Measurements from ENCODE around the gene CDK15.
"Not testable (repeated sequence)": the region's sequence is repeated elsewhere in the genome, so short reads cannot be mapped to it uniquely, and the experiment has no call there.

Gene CDK15

GRCh38 chr2:201789395-201789794, 16.9 kb upstream of the CDK15 start:
- Histone ChIP-seq H3K36me3 (ENCODE audit: control insufficient read depth in 2 of 2, insufficient read depth in 2 of 2, low read length in 2 of 2) (no peaks in the 10 kb centered on the region), H3K9me3 (ENCODE audit: control insufficient read depth in 2 of 2, low read length in 2 of 2) (no peaks in the 10 kb centered on the region), H3K9ac (ENCODE audit: low read length in 2 of 2) (no peak overlapping the region), H3K4me1 (ENCODE audit: control insufficient read depth, insufficient read depth, low read length) (no peaks in the 10 kb centered on the region), H3K27ac (ENCODE audit: low read length) (no peak overlapping the region), H3K4me3 (ENCODE audit: low read length in 2 of 2) (no peak overlapping the region), H3K27me3 (ENCODE audit: control insufficient read depth in 1 of 2, insufficient read depth in 2 of 2, low read length in 2 of 2) (no peaks in the 10 kb centered on the region)

GRCh38 chr2:201790291-201790690, 16.0 kb upstream of the CDK15 start:
- no peaks in the 10 kb centered on the region for H3K4me1 ChIP-seq (ENCODE audit: control insufficient read depth, insufficient read depth, low read length)

GRCh38 chr2:201790989-201791388, 15.3 kb upstream of the CDK15 start:
- Histone ChIP-seq H3K4me3 (ENCODE audit: low read length in 2 of 2) (no peak overlapping the region), H3K9me3 (ENCODE audit: control insufficient read depth in 2 of 2, low read length in 2 of 2) (no peaks in the 10 kb centered on the region), H3K9ac (ENCODE audit: low read length in 2 of 2) (no peak overlapping the region), H3K27me3 (ENCODE audit: control insufficient read depth in 1 of 2, insufficient read depth in 2 of 2, low read length in 2 of 2) (no peaks in the 10 kb centered on the region), H3K27ac (ENCODE audit: low read length) (no peak overlapping the region), H3K4me1 (ENCODE audit: control insufficient read depth, insufficient read depth, low read length) (no peaks in the 10 kb centered on the region), H3K36me3 (ENCODE audit: control insufficient read depth in 2 of 2, insufficient read depth in 2 of 2, low read length in 2 of 2) (no peaks in the 10 kb centered on the region)

More at GRCh38 chr2:201790291-201790690, 16.0 kb upstream of the CDK15 start:
- no peak overlapping the region for H3K4me3 ChIP-seq (ENCODE audit: low read length in 2 of 2)
- no peaks in the 10 kb centered on the region for H3K36me3 ChIP-seq (ENCODE audit: control insufficient read depth in 2 of 2, insufficient read depth in 2 of 2, low read length in 2 of 2)
- H3K9me3 ChIP-seq (ENCODE audit: control insufficient read depth in 2 of 2, low read length in 2 of 2): no peaks in the 10 kb centered on the region
- no peak overlapping the region for H3K27ac ChIP-seq (ENCODE audit: low read length)
- no peaks in the 10 kb centered on the region for H3K27me3 ChIP-seq (ENCODE audit: control insufficient read depth in 1 of 2, insufficient read depth in 2 of 2, low read length in 2 of 2)
- H3K9ac ChIP-seq (ENCODE audit: low read length in 2 of 2): no peak overlapping the region

- no peaks in the 10 kb centered on the region for H3K9me3 ChIP-seq (ENCODE audit: control insufficient read depth in 2 of 2, low read length in 2 of 2)
- H3K4me3 ChIP-seq (ENCODE audit: low read length in 2 of 2): no peak overlapping the region
- H3K27ac ChIP-seq (ENCODE audit: low read length): no peak overlapping the region
- H3K36me3 ChIP-seq (ENCODE audit: control insufficient read depth in 2 of 2, insufficient read depth in 2 of 2, low read length in 2 of 2): no peaks in the 10 kb centered on the region
- no peaks in the 10 kb centered on the region for H3K27me3 ChIP-seq (ENCODE audit: control insufficient read depth in 1 of 2, insufficient read depth in 2 of 2, low read length in 2 of 2)
- no peak overlapping the region for H3K9ac ChIP-seq (ENCODE audit: low read length in 2 of 2)
- no peaks in the 10 kb centered on the region for H3K4me1 ChIP-seq (ENCODE audit: control insufficient read depth, insufficient read depth, low read length)
Measured at GRCh38 chr2:201793631-201794030, 12.7 kb upstream of the CDK15 start.

- Histone ChIP-seq H3K4me3 (ENCODE audit: low read length in 2 of 2) (no peak overlapping the region), H3K4me1 (ENCODE audit: control insufficient read depth, insufficient read depth, low read length) (no peaks in the 10 kb centered on the region), H3K9ac (ENCODE audit: low read length in 2 of 2) (no peak overlapping the region), H3K36me3 (ENCODE audit: control insufficient read depth in 2 of 2, insufficient read depth in 2 of 2, low read length in 2 of 2) (no peaks in the 10 kb centered on the region), H3K9me3 (ENCODE audit: control insufficient read depth in 2 of 2, low read length in 2 of 2) (no peaks in the 10 kb centered on the region), H3K27ac (ENCODE audit: low read length) (no peak overlapping the region), H3K27me3 (ENCODE audit: control insufficient read depth in 1 of 2, insufficient read depth in 2 of 2, low read length in 2 of 2) (no peaks in the 10 kb centered on the region)
Measured at GRCh38 chr2:201794294-201794693, 12.0 kb upstream of the CDK15 start.

- Histone ChIP-seq H3K27ac (ENCODE audit: low read length) (no peak overlapping the region), H3K4me3 (ENCODE audit: low read length in 2 of 2) (no peak overlapping the region), H3K36me3 (ENCODE audit: control insufficient read depth in 2 of 2, insufficient read depth in 2 of 2, low read length in 2 of 2) (no peaks in the 10 kb centered on the region), H3K9me3 (ENCODE audit: control insufficient read depth in 2 of 2, low read length in 2 of 2) (no peaks in the 10 kb centered on the region), H3K9ac (ENCODE audit: low read length in 2 of 2) (no peak overlapping the region), H3K27me3 (ENCODE audit: control insufficient read depth in 1 of 2, insufficient read depth in 2 of 2, low read length in 2 of 2) (no peaks in the 10 kb centered on the region), H3K4me1 (ENCODE audit: control insufficient read depth, insufficient read depth, low read length) (no peaks in the 10 kb centered on the region)
Measured at GRCh38 chr2:201795607-201796477, 10.5 kb upstream of the CDK15 start.

GRCh38 chr2:201796478-201796865, 9.9 kb upstream of the CDK15 start:
- H3K4me3 ChIP-seq (ENCODE audit: low read length in 2 of 2): no peak overlapping the region
- no peaks in the 10 kb centered on the region for H3K9me3 ChIP-seq (ENCODE audit: control insufficient read depth in 2 of 2, low read length in 2 of 2)
- H3K27ac ChIP-seq (ENCODE audit: low read length): no peak overlapping the region
- H3K36me3 ChIP-seq (ENCODE audit: control insufficient read depth in 2 of 2, insufficient read depth in 2 of 2, low read length in 2 of 2): no peaks in the 10 kb centered on the region
- H3K4me1 ChIP-seq (ENCODE audit: control insufficient read depth, insufficient read depth, low read length): no peaks in the 10 kb centered on the region
- H3K9ac ChIP-seq (ENCODE audit: low read length in 2 of 2): no peak overlapping the region
- H3K27me3 ChIP-seq (ENCODE audit: control insufficient read depth in 1 of 2, insufficient read depth in 2 of 2, low read length in 2 of 2): no peaks in the 10 kb centered on the region

GRCh38 chr2:201797175-201797840, 9.0 kb upstream of the CDK15 start:
- Histone ChIP-seq H3K4me1 (ENCODE audit: control insufficient read depth, insufficient read depth, low read length) (no peaks in the 10 kb centered on the region), H3K9ac (ENCODE audit: low read length in 2 of 2) (no peak overlapping the region), H3K27ac (ENCODE audit: low read length) (no peak overlapping the region), H3K4me3 (ENCODE audit: low read length in 2 of 2) (no peak overlapping the region), H3K9me3 (ENCODE audit: control insufficient read depth in 2 of 2, low read length in 2 of 2) (no peaks in the 10 kb centered on the region), H3K36me3 (ENCODE audit: control insufficient read depth in 2 of 2, insufficient read depth in 2 of 2, low read length in 2 of 2) (no peaks in the 10 kb centered on the region), H3K27me3 (ENCODE audit: control insufficient read depth in 1 of 2, insufficient read depth in 2 of 2, low read length in 2 of 2) (no peaks in the 10 kb centered on the region)

GRCh38 chr2:201798252-201798913, 8.0 kb upstream of the CDK15 start:
- no peaks in the 10 kb centered on the region for H3K9me3 ChIP-seq (ENCODE audit: control insufficient read depth in 2 of 2, low read length in 2 of 2)

GRCh38 chr2:201798914-201799285, 7.4 kb upstream of the CDK15 start:
- not testable (repeated sequence) for H3K4me1 ChIP-seq (ENCODE audit: control insufficient read depth, insufficient read depth, low read length); H3K4me3 ChIP-seq (ENCODE audit: low read length in 2 of 2); H3K9ac ChIP-seq (ENCODE audit: low read length in 2 of 2); H3K9me3 ChIP-seq (ENCODE audit: control insufficient read depth in 2 of 2, low read length in 2 of 2); H3K27me3 ChIP-seq (ENCODE audit: control insufficient read depth in 1 of 2, insufficient read depth in 2 of 2, low read length in 2 of 2); H3K36me3 ChIP-seq (ENCODE audit: control insufficient read depth in 2 of 2, insufficient read depth in 2 of 2, low read length in 2 of 2); H3K27ac ChIP-seq (ENCODE audit: low read length)

More at GRCh38 chr2:201798252-201798913, 8.0 kb upstream of the CDK15 start:
- Histone ChIP-seq H3K4me1 (ENCODE audit: control insufficient read depth, insufficient read depth, low read length) (no peaks in the 10 kb centered on the region), H3K36me3 (ENCODE audit: control insufficient read depth in 2 of 2, insufficient read depth in 2 of 2, low read length in 2 of 2) (no peaks in the 10 kb centered on the region), H3K4me3 (ENCODE audit: low read length in 2 of 2) (no peak overlapping the region), H3K27ac (ENCODE audit: low read length) (no peak overlapping the region), H3K27me3 (ENCODE audit: control insufficient read depth in 1 of 2, insufficient read depth in 2 of 2, low read length in 2 of 2) (no peaks in the 10 kb centered on the region), H3K9ac (ENCODE audit: low read length in 2 of 2) (no peak overlapping the region)
